Lower leg skin (tissue), 3 donors: ENCODE results near the gene DNAH10.

Source experiments
- POLR2A ChIP-seq, 2 donors: fragments of 450-650 bp; IDR thresholded peaks; one replicate each; pipeline ENCODE4 v1.6.1; 2016 to 2017; ENCODE audit warnings: antibody characterized with exemption in 2 of 2, mild to moderate bottlenecking in 1 of 2, moderate library complexity in 1 of 2
- TF ChIP-seq, protein P1 (sequence below), 3 donors: fragments of 450-650 bp; IDR thresholded peaks; one replicate each; pipeline ENCODE4 v1.5.1; 2016; ENCODE audit warnings: antibody characterized with exemption in 3 of 3, mild to moderate bottlenecking in 3 of 3, moderate library complexity in 2 of 3

DNA sequence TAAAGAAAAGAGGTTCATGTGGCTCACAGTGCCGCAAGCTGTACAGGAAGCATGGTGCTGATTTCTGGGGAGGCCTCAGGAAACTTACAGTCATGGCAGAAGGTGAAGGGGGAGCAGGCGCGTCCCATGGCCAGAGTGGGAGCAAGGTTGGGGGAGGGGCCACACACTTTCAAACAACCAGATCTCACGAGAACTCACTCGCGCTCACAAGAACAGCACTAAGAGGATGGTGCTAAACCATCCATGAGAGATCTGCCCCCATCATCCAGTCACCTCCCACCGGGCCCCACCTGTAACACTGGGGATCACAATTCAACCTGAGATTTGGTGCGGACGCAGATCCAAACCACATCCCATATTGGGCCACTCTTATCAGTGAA, 130.1 kb downstream of the DNAH10 start:
- TF ChIP-seq, protein P1, sequence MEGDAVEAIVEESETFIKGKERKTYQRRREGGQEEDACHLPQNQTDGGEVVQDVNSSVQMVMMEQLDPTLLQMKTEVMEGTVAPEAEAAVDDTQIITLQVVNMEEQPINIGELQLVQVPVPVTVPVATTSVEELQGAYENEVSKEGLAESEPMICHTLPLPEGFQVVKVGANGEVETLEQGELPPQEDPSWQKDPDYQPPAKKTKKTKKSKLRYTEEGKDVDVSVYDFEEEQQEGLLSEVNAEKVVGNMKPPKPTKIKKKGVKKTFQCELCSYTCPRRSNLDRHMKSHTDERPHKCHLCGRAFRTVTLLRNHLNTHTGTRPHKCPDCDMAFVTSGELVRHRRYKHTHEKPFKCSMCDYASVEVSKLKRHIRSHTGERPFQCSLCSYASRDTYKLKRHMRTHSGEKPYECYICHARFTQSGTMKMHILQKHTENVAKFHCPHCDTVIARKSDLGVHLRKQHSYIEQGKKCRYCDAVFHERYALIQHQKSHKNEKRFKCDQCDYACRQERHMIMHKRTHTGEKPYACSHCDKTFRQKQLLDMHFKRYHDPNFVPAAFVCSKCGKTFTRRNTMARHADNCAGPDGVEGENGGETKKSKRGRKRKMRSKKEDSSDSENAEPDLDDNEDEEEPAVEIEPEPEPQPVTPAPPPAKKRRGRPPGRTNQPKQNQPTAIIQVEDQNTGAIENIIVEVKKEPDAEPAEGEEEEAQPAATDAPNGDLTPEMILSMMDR (IDR thresholded peaks at IDR 0.05), result no peak
- TF ChIP-seq POLR2A (IDR thresholded peaks at IDR 0.05), result no peak
